Islet precursor cell (in vitro differentiated cells): ENCODE results near the gene OXSR1.
A peak's percentile ranks its signal among the peaks of the same experiment; 100 is the strongest.
"Not testable (repeated sequence)": the region's sequence is repeated elsewhere in the genome, so short reads cannot be mapped to it uniquely, and the experiment has no call there.

Source experiments
- DNase-seq: peaks from one replicate; pipeline ENCODE4 v3.0.0-alpha.2; 2018

Gene OXSR1

DNA sequence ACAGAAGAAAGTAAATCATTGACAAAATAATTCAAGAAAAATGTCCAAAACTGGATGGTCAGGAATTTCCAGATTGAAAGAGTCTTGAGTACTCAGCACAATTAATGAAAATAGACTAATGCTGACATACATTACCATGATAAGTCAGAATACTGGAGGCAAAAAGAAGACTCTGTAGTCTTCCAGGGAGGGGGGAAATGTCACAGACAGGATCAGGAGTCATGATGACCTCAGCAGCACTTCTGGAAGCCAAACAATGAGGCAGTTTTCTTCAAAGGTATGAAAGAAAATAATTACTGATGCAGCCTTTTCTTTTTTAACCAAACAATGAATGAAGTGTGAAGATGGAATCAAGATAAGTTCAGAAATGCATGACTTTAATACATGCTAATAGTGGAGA, 70.1 kb downstream of the OXSR1 start:
- no peak for DNase-seq

DNA sequence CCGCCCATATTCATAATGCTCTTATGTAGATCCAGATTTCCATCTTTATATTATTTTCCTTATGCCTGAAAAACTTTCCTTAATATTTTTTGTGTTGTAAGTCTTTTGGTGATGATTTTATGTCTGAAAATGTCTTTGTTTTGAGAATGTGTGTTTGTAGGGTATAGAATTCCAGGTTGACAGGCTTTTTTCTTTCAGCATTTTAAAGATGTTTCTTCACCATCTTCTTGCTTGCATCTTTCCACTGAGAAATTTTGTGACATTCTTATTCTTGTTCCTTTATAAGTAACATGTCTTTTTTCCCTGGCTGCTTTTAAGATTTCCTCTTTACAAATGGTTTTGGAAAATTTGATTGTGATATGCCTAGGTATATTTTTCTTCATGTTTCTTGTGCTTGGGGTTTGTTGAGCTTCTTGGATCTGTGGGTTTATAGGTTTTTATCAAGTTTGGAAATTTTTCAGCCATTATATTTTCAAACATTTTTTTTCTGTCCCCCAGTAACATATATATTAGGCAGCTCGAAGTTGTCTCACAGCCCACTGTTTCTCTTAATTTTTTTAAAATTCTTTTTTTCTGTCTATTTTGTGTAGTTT, 73.2 kb downstream of the OXSR1 start:
- no peak for DNase-seq

DNA sequence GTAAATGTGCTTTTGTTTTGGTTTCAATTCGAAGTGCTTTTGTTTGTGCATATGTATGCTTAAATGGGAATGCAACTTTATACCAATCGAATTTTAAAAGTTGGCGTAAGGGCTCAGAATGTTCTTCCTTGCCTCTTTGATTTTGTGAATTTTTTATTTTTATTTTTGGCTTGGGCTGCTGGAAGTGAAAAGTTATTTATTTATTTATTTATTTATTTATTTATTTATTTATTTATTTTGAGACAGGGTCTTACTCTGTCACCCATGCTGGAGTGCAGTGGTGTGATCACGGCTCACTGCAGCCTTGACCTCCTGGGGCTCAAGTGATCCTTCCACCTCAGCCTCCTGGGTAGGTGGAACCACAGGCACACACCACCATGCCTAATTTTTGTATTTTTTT, 77.5 kb downstream of the OXSR1 start:
- not testable (repeated sequence) for DNase-seq

DNA sequence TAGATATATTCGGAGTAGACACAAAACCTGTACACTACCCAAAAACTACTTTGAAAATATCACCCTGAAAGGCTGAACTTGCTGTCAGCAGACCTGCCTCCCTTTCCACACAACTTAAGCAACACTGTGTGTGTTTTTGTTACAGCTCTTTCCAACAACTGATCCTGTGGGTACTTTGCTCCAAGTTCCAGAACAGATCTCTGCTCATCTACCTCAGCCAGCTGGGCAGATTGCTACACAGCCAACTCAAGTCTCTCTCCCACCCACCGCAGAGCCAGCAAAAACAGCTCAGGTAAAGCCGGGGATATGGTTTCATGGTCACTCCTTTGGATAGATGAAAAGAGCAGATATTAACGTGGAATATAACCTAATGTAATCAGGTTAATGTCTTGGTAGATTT, 80.6 kb downstream of the OXSR1 start:
- no peak for DNase-seq

DNA sequence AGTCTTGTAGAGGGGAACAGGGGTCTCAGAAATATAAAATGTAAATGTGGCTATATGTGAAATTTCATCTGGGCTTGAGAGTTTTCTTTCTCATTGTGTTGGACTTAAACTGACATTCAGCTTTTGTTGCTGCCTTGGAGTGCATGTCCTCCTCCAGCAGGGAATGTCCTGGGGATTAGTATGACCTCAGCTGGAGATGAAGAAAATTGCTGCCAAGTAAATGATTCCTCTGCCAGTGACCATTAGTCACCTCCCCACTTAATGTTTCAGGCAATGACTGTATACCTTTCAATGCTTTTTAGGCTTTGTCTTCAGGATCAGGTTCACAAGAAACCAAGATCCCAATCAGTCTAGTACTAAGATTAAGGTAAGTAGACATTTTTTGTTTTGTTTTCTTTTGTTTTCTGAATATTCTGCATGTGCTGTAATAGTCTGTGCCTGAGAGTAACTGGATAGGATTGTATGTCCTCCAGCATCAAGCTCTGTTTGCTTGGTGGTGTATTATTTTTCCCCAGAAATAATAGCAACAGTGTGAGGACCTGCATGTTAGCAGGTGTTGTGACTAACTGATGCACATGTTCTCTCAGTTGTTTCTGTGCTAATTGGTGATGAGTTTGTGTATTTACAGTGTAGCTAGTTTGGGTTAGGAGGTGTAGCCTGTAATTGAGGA, 82.2 kb downstream of the OXSR1 start:
- peak; percentile 63 for DNase-seq

DNA sequence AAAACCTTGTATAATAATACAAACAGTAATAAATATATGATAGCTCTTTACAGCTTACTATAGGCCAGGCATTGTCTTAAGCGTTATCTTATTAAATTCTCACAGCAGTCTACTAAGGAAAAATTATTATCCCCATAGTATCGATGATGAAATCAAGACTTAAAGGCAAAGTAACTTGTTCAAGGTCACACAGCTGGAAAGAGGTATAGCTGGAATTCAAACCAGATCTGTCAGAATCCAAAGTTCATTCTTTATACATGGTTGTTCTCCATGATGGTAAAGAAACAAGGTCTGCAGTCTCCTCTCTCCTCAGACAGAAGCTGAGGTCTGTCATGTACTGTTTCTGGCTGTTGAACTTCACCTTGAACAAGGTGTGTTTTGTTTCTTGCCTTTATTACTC, 84.9 kb downstream of the OXSR1 start:
- no peak for DNase-seq

DNA sequence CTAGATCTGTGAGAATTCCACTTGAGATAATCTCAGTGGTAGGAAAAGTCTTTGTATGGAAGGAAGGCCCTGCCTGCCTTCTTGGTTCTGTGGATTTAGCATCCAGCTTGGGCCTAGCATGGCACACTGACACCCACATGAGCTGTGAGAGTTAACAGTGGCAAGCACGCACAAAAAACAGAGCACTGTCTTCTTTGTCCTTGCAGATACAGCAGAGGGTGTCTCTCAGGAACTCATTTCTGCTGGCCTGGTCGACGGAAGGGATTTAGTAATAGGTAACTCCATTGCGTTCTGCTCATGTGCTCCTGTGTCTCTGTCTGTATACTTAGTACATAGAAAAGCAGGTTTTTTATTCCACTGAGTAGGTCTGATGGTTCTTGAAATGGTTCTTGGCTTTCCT, 85.9 kb downstream of the OXSR1 start:
- no peak for DNase-seq

DNA sequence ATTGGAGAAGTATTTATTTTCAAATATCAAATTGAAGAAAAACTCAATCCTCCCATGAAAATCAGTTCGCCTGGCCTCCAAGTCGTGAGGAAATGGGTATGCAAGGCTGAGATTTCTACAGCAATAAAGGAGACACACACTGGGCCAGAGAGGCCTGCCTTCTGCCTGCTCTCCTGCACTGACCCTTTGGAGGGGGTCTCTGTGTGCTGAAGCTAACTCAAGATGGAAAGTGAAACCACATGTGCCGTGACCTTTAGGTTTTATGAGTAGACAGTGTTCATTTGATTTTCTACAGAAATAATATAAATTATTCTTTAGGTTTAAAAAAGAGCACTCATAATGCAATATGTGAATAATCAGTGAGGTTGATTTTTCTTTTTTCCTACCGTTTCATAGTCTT, 88.4 kb downstream of the OXSR1 start:
- DNase-seq, result no peak

DNA sequence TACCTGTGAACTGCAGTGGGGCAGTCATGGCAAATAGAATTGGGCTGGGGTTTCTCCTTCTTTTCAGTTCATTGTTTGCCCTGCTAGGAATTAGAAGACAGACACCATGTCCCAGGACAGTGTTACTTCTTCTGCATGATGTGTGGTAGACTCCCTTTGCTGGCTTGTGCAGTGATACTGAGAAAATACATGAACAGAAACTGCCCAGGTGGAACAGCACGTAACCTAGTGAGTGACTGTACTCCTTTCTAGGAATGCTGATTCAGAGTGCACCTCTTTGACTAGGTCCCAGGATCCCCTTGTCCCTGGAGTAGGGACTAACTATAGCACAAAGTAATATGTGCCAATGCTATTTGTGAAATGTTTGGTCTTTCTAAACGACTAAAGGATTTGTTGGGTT, 89.5 kb downstream of the OXSR1 start:
- no peak for DNase-seq

DNA sequence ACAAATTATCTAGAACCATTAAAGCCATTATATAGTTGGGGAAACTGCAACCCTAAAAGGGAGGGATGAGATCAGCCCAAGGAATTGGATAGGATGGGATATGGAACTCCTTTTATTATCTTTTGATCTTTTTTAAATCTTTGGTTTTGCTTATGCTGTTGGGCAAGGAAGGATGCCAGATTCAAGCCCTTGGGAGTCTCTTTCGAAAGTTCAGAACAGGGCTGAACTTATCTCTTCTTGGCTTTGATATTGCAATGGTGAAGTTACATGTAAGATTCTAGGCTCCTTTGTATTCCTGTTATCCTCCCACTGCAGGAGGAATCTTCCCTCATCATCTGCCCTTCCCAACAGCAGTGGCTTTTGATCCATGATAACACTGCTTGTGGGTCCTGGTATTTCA, 90.3 kb downstream of the OXSR1 start:
- no peak for DNase-seq

DNA sequence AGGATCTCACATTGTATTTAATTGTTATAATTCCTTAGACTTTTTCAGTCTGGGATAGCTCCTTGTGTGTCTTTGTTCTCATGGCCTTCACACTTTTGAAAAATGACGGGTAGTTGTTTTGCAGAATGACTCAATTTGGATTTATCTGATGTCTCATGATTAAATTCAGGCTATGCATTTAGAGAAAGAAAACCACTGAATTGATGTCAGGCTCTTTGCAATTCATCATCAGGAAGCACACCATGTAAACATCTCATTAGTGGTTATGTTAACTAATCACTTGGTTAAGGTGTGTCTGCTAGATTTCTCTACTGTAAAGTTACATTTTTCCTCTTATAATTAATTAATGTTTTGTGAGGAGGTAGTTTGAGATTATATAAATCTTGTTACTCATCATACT, 92.2 kb downstream of the OXSR1 start:
- DNase-seq, result no peak

DNA sequence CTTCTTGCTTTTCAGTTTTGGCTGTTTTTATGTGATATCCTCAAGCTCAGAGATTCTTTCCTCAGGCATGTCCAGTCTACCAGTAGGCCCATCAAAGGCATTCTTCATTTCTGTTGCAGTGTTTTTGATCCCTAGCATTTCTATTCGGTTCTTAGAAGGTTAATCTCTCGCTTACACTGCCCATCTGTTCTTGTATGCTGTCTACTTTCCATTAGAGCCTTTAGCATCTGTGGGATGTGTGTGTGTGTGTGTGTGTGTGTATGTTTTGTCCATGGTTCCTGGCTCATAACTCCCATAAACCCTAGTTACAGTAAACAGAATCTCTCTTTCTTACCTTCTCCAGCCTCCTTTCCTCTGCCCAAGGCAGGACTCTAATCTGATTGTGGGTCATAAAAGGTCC, 95.1 kb downstream of the OXSR1 start:
- no peak for DNase-seq

DNA sequence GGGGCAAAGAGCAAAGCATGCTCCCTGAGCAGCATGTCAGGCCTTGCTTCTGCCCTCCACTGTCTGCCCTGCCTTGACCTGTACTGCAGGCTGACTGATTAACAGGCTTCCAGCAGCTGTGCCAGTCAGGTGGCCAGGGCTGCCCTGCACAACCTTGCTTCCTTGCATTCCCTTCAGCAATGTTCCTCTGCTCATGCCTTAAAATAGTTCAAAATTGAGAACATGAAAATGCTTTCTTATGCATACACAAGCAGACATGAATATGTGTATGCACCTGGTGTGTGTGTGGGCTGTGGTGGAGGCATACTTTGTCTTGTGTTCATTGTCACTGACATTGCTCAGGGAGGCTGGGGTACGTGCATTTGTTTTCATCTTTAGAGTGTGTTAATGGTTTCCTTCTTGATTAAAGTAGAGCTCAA, 99.0 kb downstream of the OXSR1 start:
- DNase-seq, result no peak

DNA sequence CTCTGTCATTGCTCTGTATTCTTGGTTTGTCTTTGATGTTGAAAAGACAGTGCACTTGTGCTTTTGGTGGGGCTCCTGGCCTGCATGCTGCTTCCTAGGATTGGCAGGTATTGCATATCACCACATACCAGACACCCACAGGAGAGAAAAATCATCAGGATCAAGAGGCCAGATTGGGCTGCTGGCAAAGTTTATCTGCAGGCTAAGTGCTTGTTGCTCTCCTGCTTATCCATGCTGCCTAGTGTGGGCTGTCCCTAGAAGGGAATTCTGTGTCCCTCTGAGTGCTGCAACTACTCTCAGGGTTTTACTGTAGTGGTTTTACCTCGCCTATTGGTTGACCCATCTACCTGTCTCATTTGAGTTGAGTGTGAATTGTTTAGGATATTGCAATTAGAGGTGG, 99.4 kb downstream of the OXSR1 start:
- DNase-seq, result no peak

DNA sequence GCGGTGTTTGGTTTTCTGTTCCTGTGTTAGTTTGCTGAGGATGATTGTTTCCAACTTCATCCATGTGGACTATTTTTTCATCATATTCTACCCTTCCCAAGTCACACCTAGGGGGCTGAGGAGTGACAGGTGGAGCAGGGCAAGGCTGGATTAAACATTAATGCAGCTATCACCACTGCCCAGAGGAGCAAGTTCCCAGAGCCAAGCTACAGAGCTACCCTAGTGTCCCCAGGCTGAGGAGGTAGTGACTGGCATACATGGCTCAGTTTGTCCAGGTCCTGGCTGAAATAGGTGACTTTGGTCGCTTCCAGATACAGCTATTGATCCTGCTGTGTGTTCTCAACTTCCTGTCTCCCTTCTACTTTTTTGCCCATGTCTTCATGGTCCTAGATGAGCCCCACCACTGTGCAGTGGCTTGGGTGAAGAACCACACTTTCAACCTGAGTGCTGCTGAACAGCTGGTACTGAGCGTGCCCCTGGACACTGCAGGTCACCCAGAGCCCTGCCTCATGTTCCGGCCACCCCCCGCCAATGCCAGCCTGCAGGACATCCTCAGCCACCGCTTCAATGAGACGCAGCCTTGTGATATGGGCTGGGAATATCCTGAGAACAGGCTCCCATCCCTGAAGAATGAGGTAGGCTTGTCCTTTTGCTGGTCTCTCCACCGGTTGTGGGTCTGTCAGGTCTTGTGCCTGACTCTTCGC, 100.4 kb downstream of the OXSR1 start, which contains the start of gene SLC22A13:
Gene SLC22A13 (plus strand): TSS at position 209 of the 704 bp plus-strand sequence. CDS start 49 bp downstream, at position 258.
- no peak for DNase-seq

DNA sequence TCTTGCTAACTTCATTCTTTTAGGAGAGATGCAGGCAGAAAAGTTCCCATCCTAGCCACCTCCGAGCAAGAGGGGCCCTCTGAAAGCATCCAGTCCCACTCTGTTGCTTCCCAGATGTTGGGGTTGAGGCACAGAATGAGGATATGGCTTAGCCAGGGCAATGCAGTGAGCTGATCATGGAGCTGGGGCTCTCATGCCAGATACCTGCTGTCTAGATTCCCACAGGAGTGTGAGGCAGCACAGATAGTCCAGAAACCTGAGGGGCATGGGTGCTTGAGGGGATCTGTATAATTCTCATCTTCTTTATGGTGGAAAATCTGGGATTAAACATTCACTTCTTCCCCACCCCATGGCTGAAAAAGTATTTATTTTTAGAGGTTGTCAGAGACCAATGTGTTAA, 101.5 kb downstream of the OXSR1 start:
- no peak for DNase-seq

DNA sequence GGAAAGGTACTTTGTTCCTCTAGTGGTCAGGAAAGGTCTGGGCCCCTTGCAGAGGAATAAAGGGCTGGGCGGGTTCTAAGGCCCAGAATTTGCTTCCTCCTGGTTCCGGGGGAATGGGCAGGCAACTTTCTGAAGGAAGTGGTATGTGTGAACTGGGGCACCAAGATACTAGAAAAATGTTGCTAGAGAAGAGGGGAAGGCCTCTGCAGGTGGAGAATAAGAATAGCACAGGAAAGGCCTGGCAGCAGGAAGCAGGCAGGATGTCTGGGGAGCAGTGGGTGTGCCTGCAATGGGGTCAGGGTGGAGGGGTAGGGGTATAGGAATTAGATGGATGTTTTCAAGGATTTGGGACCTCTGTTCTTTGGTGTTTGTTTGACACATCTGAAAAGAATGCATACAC, 102.3 kb downstream of the OXSR1 start:
- DNase-seq, result no peak

DNA sequence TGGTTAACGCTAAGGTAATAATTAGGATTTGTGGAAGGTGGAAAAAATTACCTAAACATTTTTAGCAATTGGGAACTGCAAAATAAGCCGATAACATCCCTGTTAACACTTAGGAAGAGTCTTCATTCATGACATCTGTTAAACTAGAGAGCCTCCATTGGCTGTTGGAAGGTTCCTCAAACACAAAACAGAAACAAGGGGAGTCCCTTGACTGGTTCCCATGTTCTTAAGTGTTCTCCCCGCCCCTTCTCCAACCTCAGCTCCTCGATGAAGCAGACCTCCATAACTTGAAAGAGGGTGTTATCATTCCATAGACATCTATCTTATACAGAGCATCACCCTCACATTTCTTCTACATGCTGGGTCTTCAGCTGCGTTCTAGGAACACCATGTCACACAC, 102.8 kb downstream of the OXSR1 start:
- DNase-seq, result no peak

DNA sequence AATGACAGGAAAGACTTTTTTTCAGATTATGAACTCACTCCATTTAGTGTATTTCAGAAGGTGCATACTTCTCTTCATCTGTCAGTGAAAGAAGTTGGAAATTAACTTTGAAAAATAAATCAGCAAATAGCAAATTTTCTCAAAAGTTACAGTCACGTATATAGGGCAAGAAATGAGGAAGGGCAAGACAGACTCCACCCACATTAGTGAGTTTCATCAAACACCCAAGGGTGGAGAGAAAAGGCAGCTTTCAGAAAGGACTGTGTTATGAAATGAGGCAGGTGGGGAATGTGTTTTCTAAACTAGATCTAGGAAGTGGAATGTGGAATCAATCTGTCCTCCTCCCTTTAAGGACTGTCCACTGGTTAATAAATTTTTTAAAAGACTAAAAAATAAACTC, 103.2 kb downstream of the OXSR1 start:
- no peak for DNase-seq

DNA sequence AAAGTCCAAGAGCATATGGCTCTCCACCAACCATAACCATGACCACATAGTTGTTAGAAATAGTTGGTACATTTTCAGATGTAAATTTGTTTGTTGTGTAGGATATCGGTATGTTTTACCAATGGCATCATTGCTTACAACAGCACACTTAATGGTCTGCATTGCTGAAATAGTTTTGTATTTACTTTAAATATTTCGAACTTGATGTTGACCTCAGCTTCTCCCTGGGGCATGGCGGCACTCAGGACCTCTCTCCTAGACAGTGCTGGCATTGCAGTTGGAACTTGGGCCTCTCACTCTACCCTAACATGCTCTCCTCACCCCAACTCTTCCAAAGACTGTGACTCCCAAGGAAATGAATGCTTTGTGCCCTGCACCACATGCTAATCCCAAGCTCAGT, 105.3 kb downstream of the OXSR1 start:
- no peak for DNase-seq

DNA sequence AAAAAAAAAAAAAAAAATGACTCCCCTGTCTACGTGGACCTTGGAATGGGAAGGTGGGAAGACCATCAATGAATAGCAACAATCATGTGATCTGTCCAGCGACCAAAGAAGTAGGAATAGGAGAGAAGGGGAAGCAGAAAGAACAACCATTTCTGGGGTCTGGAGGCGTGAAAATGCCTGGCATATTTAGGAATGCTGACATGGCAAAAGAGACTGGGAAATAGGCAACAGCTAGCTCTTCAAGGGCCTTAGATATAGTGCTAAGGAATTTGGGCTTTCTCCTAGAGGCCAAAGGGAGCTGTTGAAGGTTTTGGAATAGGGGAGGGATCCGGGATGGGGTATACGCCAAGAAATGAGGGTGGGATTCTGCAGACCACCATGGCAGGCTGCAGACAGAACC, 106.2 kb downstream of the OXSR1 start:
- DNase-seq, result no peak

DNA sequence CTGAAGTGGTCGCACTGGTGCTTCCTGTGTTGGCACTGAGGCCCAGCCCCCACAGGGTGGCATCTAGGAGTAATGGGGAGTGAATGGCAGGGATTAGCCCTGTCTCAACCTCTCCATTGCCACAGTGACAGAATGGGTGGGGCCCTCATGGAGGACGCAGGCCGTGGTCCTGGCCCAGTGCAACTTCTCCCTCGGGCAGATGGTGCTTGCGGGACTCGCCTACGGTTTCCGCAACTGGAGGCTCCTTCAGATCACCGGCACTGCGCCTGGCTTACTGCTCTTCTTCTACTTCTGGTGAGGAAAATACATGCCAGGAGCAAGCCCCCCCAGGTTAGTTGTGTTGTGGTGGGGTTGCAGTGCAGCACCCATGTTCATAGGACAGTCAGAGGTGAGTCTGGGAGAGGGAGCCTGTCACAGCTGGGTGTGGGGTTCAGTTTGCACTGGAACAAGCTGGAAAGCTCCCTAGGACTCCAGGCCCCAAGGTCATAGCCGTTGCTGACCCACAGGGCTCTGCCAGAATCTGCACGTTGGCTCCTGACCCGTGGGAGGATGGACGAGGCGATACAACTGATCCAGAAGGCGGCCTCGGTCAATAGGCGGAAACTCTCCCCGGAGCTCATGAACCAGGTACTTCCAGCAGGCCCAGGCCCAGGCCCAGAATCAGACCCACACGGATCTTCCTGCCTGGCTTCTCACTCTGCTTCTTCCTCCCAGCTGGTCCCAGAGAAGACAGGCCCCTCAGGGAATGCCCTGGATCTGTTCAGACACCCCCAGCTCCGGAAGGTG, 109.7 kb downstream of the OXSR1 start:
- DNase-seq, result no peak

DNA sequence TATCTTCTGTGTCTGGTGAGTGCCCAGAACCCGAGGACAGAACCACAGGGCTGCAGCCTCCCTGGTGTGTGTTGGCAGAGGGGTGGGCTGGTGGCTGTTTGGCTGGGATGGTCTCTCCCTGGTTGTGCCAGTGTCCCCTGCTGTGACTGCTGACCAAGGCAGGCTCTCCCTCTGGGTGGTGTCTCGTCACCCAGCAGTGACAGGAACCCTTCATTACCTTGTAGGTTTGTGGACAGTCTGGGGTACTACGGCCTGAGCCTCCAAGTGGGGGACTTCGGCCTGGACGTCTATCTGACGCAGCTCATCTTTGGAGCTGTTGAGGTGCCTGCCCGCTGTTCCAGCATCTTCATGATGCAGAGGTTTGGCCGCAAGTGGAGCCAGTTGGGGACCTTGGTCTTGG, 110.3 kb downstream of the OXSR1 start:
- no peak for DNase-seq
